Measurements from ENCODE around the gene FBLN5. TPM values are rescaled to one million over a fixed set of nuclear protein-coding genes. Genes with fewer than 3 reads are reported as not detected.

FBLN5 gene
- total and polyA plus RNA-seq, 4 donors = 3.9 to 21.8 (median 14.8) TPM

DNA sequence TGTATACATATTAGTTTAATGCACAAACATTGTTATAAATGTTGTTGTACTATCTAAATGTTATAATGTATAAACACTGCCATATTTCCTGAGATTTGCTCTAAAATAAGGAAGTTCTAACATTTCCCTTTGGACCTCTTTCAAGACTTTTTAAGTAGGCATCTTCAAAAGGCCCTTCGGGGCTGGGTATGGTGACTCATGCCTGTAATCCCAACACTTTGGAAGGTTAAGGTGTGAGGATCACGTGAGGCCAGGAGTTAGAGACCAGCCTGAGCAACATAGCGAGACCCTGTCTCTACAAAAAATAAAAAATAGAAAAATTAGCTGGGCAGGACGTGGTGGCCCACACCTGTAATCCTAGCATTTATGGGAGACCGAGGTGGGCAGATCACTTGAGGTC lies 35.5 kb downstream of the FBLN5 start:
- WGBS = 78% methylated on average over 5 of the region's 5 CpGs
- TF ChIP-seq RXRA (IDR thresholded peaks at IDR 0.05) (no peak), RAD21 (IDR thresholded peaks at IDR 0.05) (no peak), GABPA (IDR thresholded peaks at IDR 0.05 in 1 of 2, conservative IDR thresholded peaks at IDR 0.05 in 1 of 2) (no peak), EGR1 (IDR thresholded peaks at IDR 0.05; ENCODE audit: low read depth in 2 of 2) (no peak)
- TF ChIP-seq, protein P1, sequence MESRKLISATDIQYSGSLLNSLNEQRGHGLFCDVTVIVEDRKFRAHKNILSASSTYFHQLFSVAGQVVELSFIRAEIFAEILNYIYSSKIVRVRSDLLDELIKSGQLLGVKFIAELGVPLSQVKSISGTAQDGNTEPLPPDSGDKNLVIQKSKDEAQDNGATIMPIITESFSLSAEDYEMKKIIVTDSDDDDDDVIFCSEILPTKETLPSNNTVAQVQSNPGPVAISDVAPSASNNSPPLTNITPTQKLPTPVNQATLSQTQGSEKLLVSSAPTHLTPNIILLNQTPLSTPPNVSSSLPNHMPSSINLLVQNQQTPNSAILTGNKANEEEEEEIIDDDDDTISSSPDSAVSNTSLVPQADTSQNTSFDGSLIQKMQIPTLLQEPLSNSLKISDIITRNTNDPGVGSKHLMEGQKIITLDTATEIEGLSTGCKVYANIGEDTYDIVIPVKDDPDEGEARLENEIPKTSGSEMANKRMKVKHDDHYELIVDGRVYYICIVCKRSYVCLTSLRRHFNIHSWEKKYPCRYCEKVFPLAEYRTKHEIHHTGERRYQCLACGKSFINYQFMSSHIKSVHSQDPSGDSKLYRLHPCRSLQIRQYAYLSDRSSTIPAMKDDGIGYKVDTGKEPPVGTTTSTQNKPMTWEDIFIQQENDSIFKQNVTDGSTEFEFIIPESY (IDR thresholded peaks at IDR 0.05) = no peak
- TF ChIP-seq, protein P2, sequence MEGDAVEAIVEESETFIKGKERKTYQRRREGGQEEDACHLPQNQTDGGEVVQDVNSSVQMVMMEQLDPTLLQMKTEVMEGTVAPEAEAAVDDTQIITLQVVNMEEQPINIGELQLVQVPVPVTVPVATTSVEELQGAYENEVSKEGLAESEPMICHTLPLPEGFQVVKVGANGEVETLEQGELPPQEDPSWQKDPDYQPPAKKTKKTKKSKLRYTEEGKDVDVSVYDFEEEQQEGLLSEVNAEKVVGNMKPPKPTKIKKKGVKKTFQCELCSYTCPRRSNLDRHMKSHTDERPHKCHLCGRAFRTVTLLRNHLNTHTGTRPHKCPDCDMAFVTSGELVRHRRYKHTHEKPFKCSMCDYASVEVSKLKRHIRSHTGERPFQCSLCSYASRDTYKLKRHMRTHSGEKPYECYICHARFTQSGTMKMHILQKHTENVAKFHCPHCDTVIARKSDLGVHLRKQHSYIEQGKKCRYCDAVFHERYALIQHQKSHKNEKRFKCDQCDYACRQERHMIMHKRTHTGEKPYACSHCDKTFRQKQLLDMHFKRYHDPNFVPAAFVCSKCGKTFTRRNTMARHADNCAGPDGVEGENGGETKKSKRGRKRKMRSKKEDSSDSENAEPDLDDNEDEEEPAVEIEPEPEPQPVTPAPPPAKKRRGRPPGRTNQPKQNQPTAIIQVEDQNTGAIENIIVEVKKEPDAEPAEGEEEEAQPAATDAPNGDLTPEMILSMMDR (IDR thresholded peaks at IDR 0.05; ENCODE audit: low read depth, low read length, missing input control) = no peak
- Histone ChIP-seq H3K27me3 (ENCODE audit: control insufficient read depth in 4 of 4, insufficient read depth in 4 of 4, low read length in 3 of 4) (no peaks in the 10 kb centered on the region), H3K27ac (ENCODE audit: low read depth in 1 of 2, low read length in 2 of 2) (no peak overlapping the region), H3K9me3 (ENCODE audit: control insufficient read depth in 4 of 4, low read length in 3 of 4) (no peaks in the 10 kb centered on the region), H3K4me1 (ENCODE audit: control insufficient read depth in 4 of 4, insufficient read depth in 4 of 4, low read length in 3 of 4) (peaks cover 0 to 3% (median under 1%) of the 10 kb centered on the region in 4 donors), H3K36me3 (ENCODE audit: control insufficient read depth in 4 of 4, insufficient read depth in 3 of 4, low read depth in 1 of 4, low read length in 3 of 4) (no peaks in the 10 kb centered on the region), H3K9ac (ENCODE audit: low read depth in 1 of 2, low read length in 2 of 2) (no peak overlapping the region), H3K4me3 (ENCODE audit: low read depth in 1 of 3, low read length in 3 of 3) (no peak overlapping the region)
- DNase-seq (ENCODE audit: low spot score) = no peak

DNA sequence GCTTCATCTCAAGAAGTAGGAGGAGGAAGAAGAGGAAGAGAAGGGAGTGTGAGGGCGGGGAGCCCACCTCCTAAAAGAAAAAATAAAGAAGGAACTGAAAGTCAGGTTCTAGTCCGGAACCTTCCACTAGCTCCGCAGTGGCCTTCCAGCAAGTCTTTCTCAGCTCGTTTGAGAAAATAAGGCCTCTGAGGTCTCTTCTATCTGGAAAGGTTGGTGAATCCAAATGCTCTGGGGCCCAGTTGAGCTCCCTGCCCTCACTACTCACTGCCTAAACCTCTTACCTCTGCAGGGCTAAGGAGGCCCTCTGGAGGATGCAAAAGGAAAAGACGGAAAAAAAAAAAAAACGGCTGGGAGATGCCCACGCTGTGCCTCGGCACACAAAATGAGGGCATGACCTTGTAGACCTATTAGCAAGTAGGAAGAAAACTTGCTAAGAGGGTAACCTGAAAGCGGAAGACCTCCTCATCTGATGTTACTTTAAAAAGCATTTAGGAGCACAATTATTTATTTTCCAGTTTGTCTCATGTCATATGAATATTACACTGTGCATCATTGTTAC lies 35.9 kb downstream of the FBLN5 start:
- Histone ChIP-seq H3K9ac (ENCODE audit: low read depth in 1 of 2, low read length in 2 of 2) (no peak overlapping the region), H3K27ac (ENCODE audit: low read depth in 1 of 2, low read length in 2 of 2) (no peak overlapping the region), H3K27me3 (ENCODE audit: control insufficient read depth in 4 of 4, insufficient read depth in 4 of 4, low read length in 3 of 4) (no peaks in the 10 kb centered on the region), H3K4me3 (ENCODE audit: low read depth in 1 of 3, low read length in 3 of 3) (no peak overlapping the region), H3K9me3 (ENCODE audit: control insufficient read depth in 4 of 4, low read length in 3 of 4) (no peaks in the 10 kb centered on the region), H3K4me1 (ENCODE audit: control insufficient read depth in 4 of 4, insufficient read depth in 4 of 4, low read length in 3 of 4) (peaks cover 0 to 7% (median 5%) of the 10 kb centered on the region in 4 donors), H3K36me3 (ENCODE audit: control insufficient read depth in 4 of 4, insufficient read depth in 3 of 4, low read depth in 1 of 4, low read length in 3 of 4) (no peaks in the 10 kb centered on the region)
- TF ChIP-seq YY1 (IDR thresholded peaks at IDR 0.05) (peak; percentile 88), SP1 (IDR thresholded peaks at IDR 0.05) (no peak), NR2F2 (IDR thresholded peaks at IDR 0.05) (peak; percentile 35), JUND (IDR thresholded peaks at IDR 0.05) (no peak), RAD21 (IDR thresholded peaks at IDR 0.05) (peak; percentile 93 to 95), HNF4G (IDR thresholded peaks at IDR 0.05) (no peak), EGR1 (IDR thresholded peaks at IDR 0.05; ENCODE audit: low read depth in 2 of 2) (no peak), FOXA2 (IDR thresholded peaks at IDR 0.05) (no peak), TAF1 (conservative IDR thresholded peaks at IDR 0.05) (no peak), HNF4A (conservative IDR thresholded peaks at IDR 0.05) (no peak)
- TF ChIP-seq, protein P3, sequence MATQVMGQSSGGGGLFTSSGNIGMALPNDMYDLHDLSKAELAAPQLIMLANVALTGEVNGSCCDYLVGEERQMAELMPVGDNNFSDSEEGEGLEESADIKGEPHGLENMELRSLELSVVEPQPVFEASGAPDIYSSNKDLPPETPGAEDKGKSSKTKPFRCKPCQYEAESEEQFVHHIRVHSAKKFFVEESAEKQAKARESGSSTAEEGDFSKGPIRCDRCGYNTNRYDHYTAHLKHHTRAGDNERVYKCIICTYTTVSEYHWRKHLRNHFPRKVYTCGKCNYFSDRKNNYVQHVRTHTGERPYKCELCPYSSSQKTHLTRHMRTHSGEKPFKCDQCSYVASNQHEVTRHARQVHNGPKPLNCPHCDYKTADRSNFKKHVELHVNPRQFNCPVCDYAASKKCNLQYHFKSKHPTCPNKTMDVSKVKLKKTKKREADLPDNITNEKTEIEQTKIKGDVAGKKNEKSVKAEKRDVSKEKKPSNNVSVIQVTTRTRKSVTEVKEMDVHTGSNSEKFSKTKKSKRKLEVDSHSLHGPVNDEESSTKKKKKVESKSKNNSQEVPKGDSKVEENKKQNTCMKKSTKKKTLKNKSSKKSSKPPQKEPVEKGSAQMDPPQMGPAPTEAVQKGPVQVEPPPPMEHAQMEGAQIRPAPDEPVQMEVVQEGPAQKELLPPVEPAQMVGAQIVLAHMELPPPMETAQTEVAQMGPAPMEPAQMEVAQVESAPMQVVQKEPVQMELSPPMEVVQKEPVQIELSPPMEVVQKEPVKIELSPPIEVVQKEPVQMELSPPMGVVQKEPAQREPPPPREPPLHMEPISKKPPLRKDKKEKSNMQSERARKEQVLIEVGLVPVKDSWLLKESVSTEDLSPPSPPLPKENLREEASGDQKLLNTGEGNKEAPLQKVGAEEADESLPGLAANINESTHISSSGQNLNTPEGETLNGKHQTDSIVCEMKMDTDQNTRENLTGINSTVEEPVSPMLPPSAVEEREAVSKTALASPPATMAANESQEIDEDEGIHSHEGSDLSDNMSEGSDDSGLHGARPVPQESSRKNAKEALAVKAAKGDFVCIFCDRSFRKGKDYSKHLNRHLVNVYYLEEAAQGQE (IDR thresholded peaks at IDR 0.05) = no peak
- TF ChIP-seq, protein P4, sequence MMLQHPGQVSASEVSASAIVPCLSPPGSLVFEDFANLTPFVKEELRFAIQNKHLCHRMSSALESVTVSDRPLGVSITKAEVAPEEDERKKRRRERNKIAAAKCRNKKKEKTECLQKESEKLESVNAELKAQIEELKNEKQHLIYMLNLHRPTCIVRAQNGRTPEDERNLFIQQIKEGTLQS (IDR thresholded peaks at IDR 0.05) = no peak
- TF ChIP-seq, protein P2 (IDR thresholded peaks at IDR 0.05; ENCODE audit: low read depth, low read length, missing input control) = peak; percentile 51
- no peak for DNase-seq (ENCODE audit: low spot score)
- 26% methylated on average over 9 of the region's 9 CpGs for WGBS

All from liver (tissue), 9 donors.